Activated CD4-positive, CD25-positive, alpha-beta regulatory T cell treated with anti-CD3 and anti-CD28 coated beads, Interleukin-2, amount 50 U/mL, for 24 hours (primary cell): ENCODE data around the gene EML4.
A peak's percentile ranks its signal among the peaks of the same experiment; 100 is the strongest.
"Not testable (repeated sequence)": the region's sequence is repeated elsewhere in the genome, so short reads cannot be mapped to it uniquely, and the experiment has no call there.

Experiments
- ATAC-seq, 2 donors: fragments of 150-1000 bp; cut with Tn5 transposase; one replicate each; pipeline ENCODE4 v1.10.0; 2021; ENCODE audit warnings: mild to moderate bottlenecking in 1 of 2, moderate library complexity in 1 of 2

Gene EML4

DNA sequence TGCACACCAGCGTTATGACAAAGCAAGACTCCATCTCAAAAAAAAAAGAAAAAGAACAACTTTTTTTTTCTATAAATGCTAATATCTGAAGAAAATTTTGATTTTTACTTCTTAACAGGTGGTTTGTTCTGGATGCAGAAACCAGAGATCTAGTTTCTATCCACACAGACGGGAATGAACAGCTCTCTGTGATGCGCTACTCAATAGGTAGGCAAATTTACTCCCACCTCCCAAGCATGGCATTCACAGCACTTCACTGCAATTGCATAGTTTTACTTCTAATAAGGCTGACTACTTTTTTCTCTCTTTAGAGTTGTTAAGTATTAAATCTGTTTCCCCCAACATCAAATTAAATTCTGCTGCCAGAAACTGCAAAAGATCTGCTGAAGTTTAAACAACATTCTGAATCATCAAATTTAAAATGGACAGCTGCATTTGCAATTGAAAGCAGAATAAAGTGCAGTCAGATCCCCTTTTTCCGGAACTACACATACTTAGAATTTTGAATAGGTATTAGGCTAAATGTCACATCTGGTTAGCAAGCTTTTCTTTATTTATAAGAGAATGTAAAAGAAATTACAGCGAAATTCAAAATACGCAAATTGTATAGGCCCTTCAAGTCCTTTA lies 146.8 kb downstream of the EML4 start:
- no peak for ATAC-seq

DNA sequence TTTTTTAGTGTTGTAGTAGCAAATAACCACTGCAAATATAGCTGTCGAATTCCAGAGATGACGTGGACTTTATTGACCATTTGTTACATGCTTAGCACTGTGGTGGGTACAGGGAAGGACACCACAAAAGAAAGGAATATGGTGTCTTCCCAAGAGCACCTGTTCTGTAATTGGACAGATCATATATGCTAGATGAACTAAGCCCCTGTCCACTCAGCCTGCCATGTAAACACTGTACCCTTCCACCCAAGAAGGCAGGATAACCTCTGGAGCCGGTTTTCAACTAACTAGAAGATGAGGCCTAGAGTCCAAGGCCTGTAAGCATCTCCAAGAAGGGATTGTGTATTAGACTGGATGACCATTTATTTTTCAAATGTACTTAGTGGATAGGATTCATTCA lies 147.8 kb downstream of the EML4 start:
- ATAC-seq, result no peak

DNA sequence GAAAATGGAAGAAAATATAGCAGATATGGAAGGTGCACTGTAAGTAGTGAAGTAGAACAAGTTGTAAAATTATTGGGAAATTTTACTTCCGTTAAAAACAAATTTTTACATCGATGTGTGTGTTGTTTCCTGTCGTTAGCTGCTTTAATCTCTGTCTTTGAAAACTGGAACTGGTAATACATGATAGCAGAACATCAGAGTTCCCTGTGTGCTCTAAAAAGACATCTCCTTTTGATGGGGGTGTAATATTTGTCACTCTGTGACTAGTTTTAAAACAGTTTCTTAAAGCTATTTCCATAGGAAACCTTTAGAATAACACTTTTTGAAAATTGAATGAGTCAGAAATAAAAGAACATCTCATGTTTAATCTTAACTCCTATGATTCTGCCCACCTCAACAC lies 148.3 kb downstream of the EML4 start:
- ATAC-seq, result peak in 1 of 2 donors; percentile 36

DNA sequence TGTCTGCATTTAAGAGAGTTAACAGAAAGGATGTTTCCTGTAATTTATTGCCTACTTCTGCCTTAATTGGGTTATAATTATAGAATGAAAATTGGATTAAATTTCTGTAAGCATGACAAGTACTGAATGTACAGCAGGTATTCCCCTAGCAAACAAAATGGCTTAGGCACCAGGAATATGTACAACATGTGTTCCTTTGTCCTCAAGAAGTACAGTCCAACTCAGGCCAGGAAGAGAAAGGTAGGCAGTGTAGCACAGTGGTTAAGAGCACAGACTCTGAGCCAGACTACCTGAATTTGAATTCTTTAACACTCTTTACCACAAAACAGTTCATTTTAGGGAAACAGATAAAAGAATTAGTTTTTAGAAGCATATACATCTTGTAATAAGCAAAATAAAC lies 148.8 kb downstream of the EML4 start:
- no peak for ATAC-seq

DNA sequence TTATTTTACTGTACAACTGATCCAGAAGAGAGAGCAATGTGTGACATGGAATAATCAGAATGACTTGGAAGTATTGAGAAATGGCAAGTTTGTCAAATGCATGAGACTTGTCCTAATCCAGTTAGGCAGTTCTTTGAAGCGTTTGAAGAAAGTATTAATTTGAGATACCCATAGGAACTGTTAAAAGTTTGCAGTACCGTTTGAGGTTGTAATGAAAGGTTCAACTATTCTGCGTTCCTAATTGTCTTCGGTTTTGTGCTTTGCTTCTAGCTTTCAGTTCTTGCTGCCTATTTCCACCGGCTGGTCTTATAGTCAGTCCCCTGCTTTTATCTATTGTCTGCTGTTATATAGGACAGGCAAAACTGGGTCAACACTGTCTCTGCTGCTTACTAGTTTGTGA lies 150.1 kb downstream of the EML4 start:
- no peak for ATAC-seq

DNA sequence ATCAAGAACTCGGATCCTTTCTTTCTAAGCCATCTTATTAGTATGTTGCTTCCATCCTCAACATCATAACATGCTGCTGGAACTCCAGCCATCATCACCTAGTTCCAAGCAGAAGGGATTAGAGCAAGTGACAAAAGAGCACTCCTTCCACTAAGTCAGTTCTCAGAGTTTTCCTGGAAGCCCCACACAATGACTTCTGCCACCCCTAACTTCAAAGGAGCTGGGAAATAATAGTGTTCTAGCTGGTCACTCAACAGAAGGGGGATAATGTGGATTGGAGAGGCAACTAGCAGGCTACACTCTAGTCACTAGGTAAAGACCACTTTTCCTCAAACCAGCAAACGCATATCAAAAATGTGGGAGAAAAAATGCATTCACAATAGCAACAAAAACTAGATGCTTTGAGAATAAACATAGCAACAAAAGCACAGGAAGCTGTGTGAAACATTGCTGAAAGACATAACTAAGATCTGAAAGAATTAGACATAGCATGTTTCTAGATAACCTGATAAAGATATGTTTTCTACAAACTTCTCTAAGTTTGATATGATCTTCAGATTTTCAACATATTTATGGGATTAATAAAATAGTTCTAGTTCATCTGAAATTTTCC lies 152.4 kb downstream of the EML4 start:
- ATAC-seq, result no peak

DNA sequence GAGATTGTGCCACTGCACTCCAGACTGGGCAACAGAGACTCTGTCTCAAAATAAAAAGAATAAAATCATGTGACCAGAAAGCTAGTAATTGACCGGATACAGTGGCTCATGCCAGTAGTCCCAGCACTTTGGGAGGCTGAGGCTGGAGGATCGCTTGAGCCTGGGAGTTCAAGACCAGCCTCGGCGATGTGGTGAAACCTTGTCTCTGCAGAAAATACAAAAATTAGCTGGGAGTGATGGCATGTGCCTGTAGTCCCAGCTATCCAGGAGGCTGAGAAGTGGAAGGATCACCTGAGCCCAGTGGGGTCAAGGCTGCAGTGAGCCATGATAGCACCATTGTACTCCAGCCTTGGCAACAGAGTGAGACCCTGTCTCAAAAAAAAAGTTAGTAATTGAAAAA lies 155.1 kb downstream of the EML4 start:
- no peak for ATAC-seq

DNA sequence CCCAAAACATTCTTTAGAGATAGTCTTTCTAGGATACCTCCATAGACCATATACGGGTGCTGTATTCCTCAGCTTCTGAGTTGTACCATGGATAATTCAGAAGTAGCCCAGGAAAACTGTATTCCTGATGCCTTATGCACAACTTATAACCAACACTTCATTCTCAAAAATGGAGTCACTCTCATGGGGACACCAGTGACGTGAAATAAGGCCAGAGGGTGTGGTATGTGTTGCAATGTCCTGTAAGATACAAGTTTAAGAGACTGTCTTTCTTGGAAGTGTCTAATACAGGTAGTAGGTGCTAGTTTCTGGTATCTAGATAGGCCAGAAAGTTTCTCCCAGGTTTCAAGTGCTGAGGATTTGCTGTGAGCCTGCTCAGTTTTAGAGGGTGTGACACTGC lies 155.8 kb downstream of the EML4 start:
- no peak for ATAC-seq

DNA sequence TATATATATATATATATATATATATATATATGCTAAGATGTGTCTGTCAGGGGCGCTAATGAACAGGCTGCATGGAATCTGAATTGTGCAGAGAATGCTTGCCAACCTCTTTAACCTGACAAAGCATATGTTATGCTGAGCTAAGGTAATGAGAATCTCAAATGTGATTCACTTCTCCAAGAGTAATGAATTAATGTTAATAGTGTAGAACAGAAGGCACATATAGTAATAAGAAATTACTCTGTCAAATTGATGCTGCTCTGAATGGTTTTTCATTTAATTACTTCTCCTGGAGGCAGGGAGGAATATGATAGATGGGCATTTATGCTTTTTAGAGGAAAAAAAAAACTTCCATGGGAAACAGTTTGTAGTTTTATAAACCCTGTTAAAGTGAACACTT lies 156.5 kb downstream of the EML4 start:
- ATAC-seq, result no peak

DNA sequence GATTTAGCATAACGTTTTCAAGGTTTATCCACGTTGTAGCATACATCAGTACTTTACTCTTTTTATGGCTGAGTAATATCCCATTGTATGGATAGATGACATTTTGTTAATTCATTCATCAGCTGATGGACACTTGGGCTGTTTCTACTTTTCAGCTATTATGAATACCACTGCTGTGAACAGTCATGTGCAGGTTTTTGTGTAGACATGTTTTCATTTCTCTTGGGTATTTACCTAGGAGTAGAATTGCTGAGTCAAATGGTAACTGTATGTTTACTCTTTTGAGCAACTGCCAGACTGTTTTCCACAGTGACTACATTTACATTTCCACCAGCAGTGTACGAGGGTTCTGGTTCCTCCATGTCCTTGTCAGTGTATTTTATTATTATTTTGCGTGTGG lies 158.0 kb downstream of the EML4 start:
- ATAC-seq, result peak in 1 of 2 donors; percentile 36

DNA sequence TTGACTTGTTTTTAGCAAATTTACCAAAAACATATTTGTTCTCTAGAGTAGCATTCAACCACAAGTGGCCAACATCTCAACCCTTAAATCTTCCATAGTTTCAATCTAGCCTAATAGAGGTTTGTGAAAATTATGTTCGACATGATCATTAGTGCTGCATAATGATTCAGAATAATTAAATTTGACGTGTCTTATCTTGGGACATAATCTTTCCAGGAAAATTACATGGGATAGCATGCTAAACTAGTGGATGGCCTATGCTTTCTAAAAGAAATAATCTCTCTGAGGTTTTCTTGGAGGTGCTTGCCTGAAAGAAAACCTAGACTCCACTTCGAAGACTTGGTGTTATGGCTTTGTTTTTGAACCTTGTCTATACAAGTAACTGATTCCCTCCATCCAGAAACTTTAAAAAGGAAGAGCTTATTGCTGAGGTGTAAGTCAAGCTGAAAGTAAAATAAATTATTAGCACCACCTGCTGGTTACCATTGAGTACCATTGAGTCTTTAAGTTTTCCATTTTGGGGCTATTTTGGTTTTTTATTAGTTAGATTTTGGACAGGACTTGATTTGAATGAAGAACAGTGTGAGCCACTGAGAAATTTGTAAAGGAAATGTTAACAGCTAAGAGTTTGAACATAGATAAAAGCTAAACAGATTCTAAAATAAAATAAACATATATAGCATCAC lies 159.1 kb downstream of the EML4 start:
- no peak for ATAC-seq

DNA sequence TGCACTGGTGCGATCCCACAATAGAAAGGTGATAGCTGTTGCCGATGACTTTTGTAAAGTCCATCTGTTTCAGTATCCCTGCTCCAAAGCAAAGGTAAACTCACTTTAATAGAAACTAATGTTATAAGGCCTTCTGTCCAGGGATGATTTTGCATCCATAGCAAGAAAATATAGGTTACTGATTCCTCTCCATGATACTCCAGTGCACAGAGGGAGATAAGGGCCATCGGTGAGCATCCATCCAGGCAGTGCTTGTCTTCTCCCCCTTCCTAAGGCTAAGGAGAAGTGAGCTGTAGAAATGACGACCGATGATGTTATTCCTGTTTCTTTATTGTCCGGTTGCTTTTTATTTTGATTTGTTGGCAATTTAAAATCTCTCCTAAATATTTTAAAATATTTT lies 159.8 kb downstream of the EML4 start:
- no peak for ATAC-seq

DNA sequence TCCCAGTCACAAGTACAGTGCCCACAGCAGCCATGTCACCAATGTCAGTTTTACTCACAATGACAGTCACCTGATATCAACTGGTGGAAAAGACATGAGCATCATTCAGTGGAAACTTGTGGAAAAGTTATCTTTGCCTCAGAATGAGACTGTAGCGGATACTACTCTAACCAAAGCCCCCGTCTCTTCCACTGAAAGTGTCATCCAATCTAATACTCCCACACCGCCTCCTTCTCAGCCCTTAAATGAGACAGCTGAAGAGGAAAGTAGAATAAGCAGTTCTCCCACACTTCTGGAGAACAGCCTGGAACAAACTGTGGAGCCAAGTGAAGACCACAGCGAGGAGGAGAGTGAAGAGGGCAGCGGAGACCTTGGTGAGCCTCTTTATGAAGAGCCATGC lies 160.6 kb downstream of the EML4 start:
- no peak for ATAC-seq

DNA sequence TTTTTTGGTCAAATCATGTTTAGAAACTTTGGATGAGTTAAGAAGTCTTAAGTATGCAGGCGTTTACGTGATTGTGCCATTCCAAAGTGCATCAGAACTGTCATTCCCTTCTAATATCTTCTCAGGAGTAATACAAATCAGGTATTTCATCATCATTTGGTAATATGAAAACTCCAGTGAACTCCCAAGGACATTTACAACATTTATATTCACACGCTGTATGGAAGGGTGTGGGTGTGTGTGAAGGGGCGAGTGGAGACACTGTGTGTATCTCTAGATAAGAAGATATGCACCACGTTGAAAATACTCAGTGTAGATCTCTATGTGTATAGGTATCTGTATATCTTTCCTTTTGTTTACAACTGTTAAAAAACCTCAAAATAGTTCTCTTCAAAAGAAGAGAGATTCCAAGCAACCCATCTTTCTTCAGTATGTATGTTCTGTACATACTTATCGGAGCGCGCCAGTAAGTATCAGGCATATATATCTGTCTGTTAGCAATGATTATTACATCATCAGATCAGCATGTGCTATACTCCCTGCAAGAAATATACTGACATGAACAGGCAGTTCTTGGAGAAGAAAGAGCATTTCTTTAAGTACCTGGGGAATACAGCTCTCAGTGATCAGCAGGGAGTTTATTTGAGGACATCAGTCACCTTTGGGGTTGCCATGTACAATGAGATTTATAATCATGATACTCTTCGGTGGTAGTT lies 162.6 kb downstream of the EML4 start:
- ATAC-seq, result no peak

DNA sequence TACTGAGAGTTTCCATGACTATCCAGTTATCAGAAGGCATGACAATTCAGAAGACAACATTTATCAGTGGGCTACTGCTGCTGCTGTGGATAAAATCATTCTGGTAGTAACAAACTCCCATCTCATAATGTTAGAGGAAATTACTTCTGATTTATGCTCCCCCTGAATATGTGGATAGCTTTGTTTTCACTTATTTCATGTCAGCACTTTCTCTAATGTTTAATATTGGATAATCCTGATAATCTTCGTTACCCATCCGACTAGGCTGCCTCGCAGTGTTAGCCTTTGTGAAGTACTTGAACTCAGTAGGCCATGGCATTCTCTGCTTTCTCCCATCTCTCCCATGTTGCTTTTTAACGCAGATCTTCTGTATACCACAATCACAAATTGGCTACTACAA lies 163.4 kb downstream of the EML4 start:
- ATAC-seq, result no peak

DNA sequence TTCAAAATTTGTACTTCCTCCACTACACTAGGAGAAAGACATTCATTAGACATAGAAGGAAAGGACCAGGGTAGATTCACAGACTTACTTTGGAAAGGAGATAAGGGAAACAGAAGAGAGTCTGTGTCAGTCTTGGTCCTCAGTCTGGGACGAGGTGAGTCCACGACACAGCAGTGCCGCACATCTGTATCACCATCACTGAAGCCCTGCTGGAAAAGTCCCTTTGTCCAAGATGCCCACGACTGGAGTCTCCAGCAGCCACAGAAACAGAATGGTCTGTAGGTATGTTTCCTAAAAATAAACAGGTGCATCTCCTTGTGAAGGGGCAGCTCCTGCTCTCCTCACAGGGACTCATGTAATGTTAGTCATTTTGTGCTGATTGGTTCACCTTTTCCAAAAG lies 164.4 kb downstream of the EML4 start:
- no peak for ATAC-seq

DNA sequence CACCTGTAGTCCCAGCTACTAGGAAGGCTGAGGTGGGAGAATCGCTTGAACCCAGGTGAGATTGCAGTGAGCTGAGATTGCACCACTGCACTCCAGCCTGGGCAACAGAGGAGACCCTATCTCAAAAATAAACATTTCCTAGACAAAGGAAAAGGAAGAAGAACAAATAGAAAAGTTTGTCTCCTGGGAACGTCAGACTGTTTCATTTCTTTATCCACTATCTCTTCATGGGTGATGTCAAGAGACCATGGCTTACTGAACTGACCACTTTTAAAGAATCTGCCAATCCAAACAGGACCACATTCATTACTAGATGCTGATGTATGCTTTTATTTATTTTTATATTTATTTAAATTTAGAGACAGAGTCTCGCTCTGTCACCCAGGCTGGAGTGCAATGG lies 165.1 kb downstream of the EML4 start:
- ATAC-seq, result no peak

DNA sequence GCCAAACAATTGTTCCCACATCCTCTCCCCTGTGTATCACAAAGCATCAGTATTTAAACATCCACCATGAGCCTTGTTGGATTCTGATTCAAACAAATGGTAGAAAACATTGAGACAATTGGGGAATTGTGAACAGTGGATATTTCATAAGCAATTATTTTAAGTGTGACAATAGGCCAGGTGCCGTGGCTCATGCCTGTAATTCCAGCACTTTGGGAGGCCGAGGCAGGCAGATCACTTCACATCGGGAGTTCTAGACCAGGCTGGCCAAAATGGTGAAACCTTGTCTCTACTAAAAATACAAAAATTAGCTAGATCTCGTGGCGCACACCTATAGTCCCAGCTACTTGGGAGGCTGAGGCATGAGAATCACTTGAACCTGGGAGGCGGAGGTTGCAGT lies 165.7 kb downstream of the EML4 start:
- ATAC-seq, result not testable (repeated sequence)

DNA sequence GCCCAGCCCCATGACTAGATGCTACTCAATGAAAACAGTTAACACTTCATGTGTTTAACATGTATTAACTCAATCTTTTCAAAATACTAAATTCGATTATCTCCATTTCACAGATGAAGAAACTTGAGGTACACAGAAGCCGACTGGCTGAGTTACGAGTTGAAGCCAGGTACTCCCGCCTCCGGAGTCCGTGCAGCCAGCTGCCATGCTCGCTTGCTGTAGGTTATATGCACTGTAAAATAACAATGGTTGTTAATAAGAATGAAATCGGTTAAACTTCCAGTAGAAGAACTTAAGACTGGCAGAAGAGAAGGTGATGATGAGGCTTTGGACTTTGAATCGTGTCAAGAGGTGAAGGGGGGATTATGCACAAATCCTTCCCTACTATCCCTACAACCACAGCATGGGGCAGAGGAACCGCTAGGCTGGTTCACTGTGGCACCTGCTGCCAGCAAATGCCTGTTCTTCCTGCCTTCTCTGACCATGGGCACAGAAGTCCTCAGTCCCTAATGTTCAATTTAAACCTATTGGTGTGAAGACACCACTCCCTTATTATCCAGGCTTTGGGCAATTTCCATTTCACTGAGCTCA lies 166.5 kb downstream of the EML4 start:
- no peak for ATAC-seq

DNA sequence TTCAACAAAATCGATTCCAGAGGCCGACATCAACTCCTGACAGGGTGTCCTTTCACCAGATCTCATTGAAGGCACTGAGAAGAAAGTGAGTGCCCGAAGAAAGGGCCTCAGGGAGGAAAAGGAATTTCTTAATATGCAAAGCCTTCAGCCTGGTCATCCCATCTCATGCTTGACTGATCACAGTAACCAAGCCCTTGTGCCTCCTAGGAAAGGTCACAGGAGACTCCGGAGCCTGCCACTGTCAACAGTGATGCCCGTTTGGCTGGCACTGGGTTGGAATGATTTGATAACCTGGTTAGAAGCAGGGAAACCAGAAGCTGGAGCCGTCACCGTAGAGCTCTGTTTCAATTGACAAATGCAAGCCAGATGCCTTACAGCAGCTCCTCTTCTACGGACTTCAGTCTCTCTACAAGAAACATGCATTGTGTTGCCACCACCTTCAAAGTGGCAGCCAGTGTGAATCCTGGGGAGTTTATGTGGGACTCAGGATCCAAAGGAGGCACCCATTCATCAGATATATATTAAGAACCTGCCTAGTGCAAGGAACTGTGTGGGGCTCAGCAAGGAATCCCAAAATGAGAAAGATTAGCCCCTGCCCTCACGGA lies 167.3 kb downstream of the EML4 start:
- no peak for ATAC-seq

DNA sequence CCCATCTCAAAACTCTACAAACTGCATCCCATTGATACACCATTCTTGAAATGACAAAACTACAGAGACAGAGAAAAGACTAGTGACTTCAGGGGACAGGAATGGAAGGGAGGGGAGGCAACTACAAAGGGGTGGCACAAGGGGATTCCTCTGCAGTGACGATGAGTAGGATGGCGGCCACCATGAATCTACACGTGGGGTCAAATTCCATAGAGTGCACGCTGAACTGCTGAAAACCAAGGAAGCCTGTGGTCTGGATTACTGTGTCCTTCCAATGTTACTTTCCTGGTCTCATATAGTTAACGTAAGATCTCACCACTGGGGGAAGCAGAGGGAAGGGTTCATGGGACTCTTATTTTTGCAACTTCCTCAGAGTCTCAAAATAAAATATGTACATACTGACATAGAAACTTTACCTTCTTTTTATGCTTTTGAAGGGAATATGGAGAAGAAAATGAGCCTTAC lies 168.2 kb downstream of the EML4 start:
- no peak for ATAC-seq

DNA sequence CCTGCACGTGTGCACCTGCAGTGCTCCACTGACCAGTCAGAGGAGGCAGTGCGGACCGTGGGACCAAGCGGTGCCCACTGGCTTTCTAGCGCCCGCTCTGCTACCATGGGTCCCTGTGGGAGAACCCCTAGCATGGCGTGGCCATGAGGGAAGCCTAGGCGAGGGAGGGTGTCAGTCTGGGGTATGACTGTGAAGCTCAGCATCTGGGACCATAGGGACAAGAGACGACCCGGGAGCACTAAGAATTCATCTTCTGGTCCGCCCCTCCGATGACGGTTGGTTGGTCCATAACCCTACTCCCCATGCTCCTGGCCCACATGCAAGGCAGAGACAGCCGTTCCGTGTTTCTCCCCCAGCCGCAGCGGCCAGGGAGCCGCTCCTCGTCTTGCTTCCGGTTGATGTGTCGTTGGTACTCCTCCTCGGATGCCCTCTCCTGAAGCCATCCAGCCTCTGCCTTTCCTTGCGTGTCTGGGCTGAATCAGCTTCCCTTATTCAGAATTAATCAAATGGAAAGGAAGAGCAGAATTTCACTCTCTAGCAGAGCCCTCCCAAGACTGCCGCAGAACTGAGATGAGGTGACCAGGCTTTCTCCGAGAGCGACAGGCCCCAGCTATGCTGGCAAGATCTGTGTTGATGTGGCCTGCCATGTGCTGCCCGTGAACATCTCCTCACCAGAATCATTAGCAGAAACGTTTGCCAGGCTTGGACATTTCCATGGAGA lies 168.9 kb downstream of the EML4 start:
- no peak for ATAC-seq
